CD8-positive, alpha-beta memory T cell (primary cell): Measurements from ENCODE around the gene DNMBP. TPM values are rescaled to one million over a fixed set of nuclear protein-coding genes. Genes with fewer than 3 reads are reported as not detected.
A peak's percentile ranks its signal among the peaks of the same experiment; 100 is the strongest.

Experiments used
- CTCF ChIA-PET: fragments of 350-600 bp; sonication (Branson Sonifier 250); formaldehyde crosslinking; loops from one replicate; lab custom pipeline; 2021; ENCODE audit warnings: antibody characterized with exemption; lab: Charles Lee
- POLR2A ChIA-PET: fragments of 350-600 bp; sonication (Branson Sonifier 250); formaldehyde crosslinking; loops from one replicate; lab custom pipeline; 2021; ENCODE audit warnings: antibody characterized with exemption; lab: Charles Lee
- DNase-seq, 5 donors: peaks; one replicate each; pipeline versions ENCODE4 v3.0.0 to v3.0.0-alpha.2; 2020 to 2022; ENCODE audit warnings: mixed read lengths in 1 of 5
- H3K27ac ChIP-seq: one replicate; pipeline ENCODE4 v1.7.0; 2013; ENCODE audit warnings: low read depth, mild to moderate bottlenecking, low read length, moderate library complexity
- H3K27me3 ChIP-seq: 2 replicates; pipeline ENCODE4 v1.7.0; 2013; ENCODE audit warnings: low read length, mild to moderate bottlenecking; ENCODE audit not compliant: insufficient read depth, poor library complexity, severe bottlenecking
- H3K36me3 ChIP-seq: 2 replicates; pipeline ENCODE4 v1.7.0; 2013; ENCODE audit warnings: mild to moderate bottlenecking, low read length, moderate library complexity; ENCODE audit not compliant: insufficient read depth
- H3K4me1 ChIP-seq: 2 replicates; pipeline ENCODE4 v1.7.0; 2013; ENCODE audit warnings: mild to moderate bottlenecking, low read length, moderate library complexity; ENCODE audit not compliant: insufficient read depth
- H3K4me3 ChIP-seq: 2 replicates; pipeline ENCODE4 v1.7.0; 2013; ENCODE audit warnings: mild to moderate bottlenecking, low read length
- H3K9me3 ChIP-seq: 2 replicates; pipeline ENCODE4 v1.7.0; 2013; ENCODE audit warnings: mild to moderate bottlenecking, low read length
- H3K27ac Mint-ChIP-seq, 8 donors: one replicate each; pipeline ENCODE4 v1.8.0; 2020 to 2021; ENCODE audit warnings: mixed read lengths in 8 of 8, mild to moderate bottlenecking in 6 of 8, inconsistent platforms in 3 of 8, moderate library complexity in 3 of 8
- H3K27me3 Mint-ChIP-seq, 2 donors: one replicate each; pipeline ENCODE4 v1.8.0; 2020 to 2021; ENCODE audit warnings: mixed read lengths in 2 of 2, mild to moderate bottlenecking in 1 of 2, moderate library complexity in 1 of 2
- H3K36me3 Mint-ChIP-seq, 3 donors: one replicate each; pipeline ENCODE4 v1.8.0; 2020 to 2021; ENCODE audit warnings: mixed read lengths in 3 of 3, inconsistent platforms in 1 of 3, mild to moderate bottlenecking in 1 of 3
- H3K4me1 Mint-ChIP-seq, 3 donors: one replicate each; pipeline ENCODE4 v1.8.0; 2020 to 2021; ENCODE audit warnings: mixed read lengths in 3 of 3, inconsistent platforms in 1 of 3, mild to moderate bottlenecking in 1 of 3
- H3K4me3 Mint-ChIP-seq, 7 donors: one replicate each; pipeline ENCODE4 v1.8.0; 2020 to 2021; ENCODE audit warnings: mixed read lengths in 7 of 7, mild to moderate bottlenecking in 6 of 7, moderate library complexity in 4 of 7, inconsistent platforms in 2 of 7
- H3K9me3 Mint-ChIP-seq, 5 donors: one replicate each; pipeline ENCODE4 v1.8.0; 2020 to 2022; ENCODE audit warnings: mixed read lengths in 5 of 5, mild to moderate bottlenecking in 3 of 5, moderate library complexity in 2 of 5, inconsistent platforms in 1 of 5
- polyA plus RNA-seq: library from polyadenylated mRNA; unstranded; fragments of 300-500 nt; fragmentation: Illumina TruSeq; gene quantifications from one replicate; pipeline ENCODE4 v1.2.3, GENCODE V29; 2021
- total RNA-seq, 2 experiments: library from RNA; stranded (reverse); gene quantifications; one replicate each; pipeline ENCODE4 v1.2.3, GENCODE V29; 2021

Gene DNMBP
- total and polyA plus RNA-seq, 3 experiments from 2014 or later = 1.5 to 2.3 (median 2.0) TPM

DNA sequence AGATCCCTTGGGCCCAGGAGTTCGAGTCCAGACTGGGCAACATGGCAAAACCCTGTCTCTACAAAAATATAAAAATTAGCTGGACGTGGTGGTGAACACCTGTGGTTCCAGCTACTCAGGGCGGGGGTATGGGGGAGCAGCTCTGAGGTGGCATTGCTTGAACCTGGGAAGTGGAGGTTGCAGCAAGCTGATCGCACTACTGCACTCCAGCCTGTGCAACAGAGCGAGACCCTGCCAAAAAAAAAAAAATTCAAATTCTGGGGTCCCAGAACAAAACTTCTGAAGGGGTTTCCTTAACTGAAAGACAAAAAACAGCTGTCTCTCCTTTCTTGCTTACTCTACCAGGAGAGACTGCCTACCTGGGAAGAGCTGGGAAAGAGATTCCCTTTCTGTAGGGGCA is 27.0 kb downstream of the DNMBP start:
- Mint-ChIP-seq H3K36me3 (peaks cover 0 to 2% (median 0%) of the 10 kb centered on the region in 3 donors), H3K4me1 (peaks cover 3 to 11% (median 4%) of the 10 kb centered on the region in 3 donors), H3K9me3 (no peaks in the 10 kb centered on the region), H3K27ac (peak overlapping the region in 1 of 8 donors; percentile 60), H3K27me3 (no peaks in the 10 kb centered on the region), H3K4me3 (no peak overlapping the region)
- POLR2A ChIA-PET = no interaction called here
- no peaks in the 10 kb centered on the region for H3K4me1 ChIP-seq
- no peak overlapping the region for H3K27ac ChIP-seq
- no peaks in the 10 kb centered on the region for H3K9me3 ChIP-seq
- H3K36me3 ChIP-seq = no peaks in the 10 kb centered on the region
- CTCF ChIA-PET = interaction anchor here (1.2 kb wide), 2 partner anchors 10 to 137 kb away, joined by 3 to 4 read pairs; no protein-coding TSS in a partner anchor
- DNase-seq = no peak
- H3K4me3 ChIP-seq = no peak overlapping the region
- H3K27me3 ChIP-seq = no peaks in the 10 kb centered on the region

DNA sequence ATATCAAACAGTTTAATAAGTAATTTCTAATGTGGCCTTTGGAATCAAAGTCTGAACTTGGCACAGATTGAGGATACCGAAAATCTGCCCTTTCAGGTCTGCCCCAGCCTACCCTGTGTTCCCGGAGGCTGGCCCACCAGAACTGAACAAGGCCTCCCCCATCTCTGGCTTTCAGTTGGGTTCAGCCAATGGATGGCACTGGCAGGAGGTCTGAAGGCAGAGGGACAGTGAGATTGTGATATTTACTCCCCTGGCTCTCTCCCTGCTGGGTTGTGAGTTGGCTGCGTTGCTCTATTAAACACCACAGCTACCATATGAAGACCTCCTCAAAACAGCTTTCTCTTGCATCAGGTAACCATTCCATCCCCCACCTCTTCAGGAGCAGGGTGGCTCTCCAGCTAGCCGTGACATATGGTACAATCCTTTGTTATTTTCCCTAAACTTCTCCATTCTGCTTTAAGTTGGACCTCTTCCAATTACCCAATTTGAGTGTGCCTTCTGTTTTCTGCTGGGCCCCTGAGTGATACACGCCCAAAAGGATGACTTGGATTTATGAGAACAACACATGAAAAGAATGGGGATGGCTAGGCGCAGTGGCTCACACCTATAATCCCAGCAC is 28.1 kb downstream of the DNMBP start:
- Mint-ChIP-seq H3K9me3 (no peaks in the 10 kb centered on the region), H3K36me3 (peaks cover 0 to 2% (median 0%) of the 10 kb centered on the region in 3 donors), H3K27ac (peak overlapping the region in 1 of 8 donors; percentile 46), H3K4me3 (no peak overlapping the region), H3K27me3 (no peaks in the 10 kb centered on the region), H3K4me1 (peaks cover 3 to 11% (median 4%) of the 10 kb centered on the region in 3 donors)
- Histone ChIP-seq H3K27ac (no peak overlapping the region), H3K9me3 (no peaks in the 10 kb centered on the region), H3K27me3 (no peaks in the 10 kb centered on the region), H3K4me1 (no peaks in the 10 kb centered on the region), H3K36me3 (no peaks in the 10 kb centered on the region), H3K4me3 (no peak overlapping the region)
- DNase-seq = no peak
- ChIA-PET CTCF (interaction anchor here (1.2 to 2.9 kb wide), 2 partner anchors 28 to 136 kb away, joined by 3 to 9 read pairs; partner anchors contain the start of gene DNMBP), POLR2A (no interaction called here)

DNA sequence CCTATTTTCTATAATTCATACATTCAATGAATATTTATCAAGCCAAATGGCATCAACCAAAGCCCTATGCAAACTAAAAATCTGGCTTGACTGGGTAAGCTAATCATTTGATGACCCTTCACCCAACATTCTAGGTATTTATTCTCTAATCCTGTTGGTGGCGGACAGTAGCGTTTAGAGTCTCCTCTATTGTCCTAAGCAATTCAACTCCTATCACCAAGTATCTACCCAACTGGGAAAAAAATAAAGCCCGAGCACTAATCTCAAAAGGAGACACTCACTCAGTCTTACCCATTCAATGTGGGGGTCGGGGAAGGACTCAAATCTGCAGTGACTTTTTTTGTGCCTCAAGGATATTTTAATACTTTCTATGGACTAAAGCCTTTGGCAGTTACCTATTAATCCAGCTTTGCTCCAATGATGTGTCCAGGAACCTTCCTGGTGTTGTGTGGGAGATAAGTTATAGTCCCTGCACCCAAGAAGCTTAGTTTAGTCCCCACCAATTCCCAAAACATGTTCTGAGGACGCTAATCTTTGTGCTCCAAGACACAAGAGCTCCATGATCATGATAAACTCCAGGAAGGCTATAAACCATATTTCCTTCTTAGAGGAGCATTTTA is 30.6 kb downstream of the DNMBP start:
- no peaks in the 10 kb centered on the region for H3K27me3 Mint-ChIP-seq
- no peaks in the 10 kb centered on the region for H3K9me3 Mint-ChIP-seq
- Histone ChIP-seq H3K4me3 (no peak overlapping the region), H3K27me3 (no peaks in the 10 kb centered on the region), H3K9me3 (no peaks in the 10 kb centered on the region), H3K27ac (no peak overlapping the region), H3K4me1 (no peaks in the 10 kb centered on the region), H3K36me3 (no peaks in the 10 kb centered on the region)
- ChIA-PET POLR2A (no interaction called here), CTCF (interaction anchor here (2.9 kb wide), 1 partner anchor 31 kb away, joined by 9 read pairs; the partner anchor contains the start of gene DNMBP)
- H3K36me3 Mint-ChIP-seq = peaks cover 0 to 2% (median 0%) of the 10 kb centered on the region in 3 donors
- H3K27ac Mint-ChIP-seq = peak overlapping the region in 1 of 8 donors; percentile 11
- no peak for DNase-seq
- H3K4me3 Mint-ChIP-seq = no peak overlapping the region
- peaks cover under 1 to 5% (median under 1%) of the 10 kb centered on the region in 3 donors for H3K4me1 Mint-ChIP-seq

DNA sequence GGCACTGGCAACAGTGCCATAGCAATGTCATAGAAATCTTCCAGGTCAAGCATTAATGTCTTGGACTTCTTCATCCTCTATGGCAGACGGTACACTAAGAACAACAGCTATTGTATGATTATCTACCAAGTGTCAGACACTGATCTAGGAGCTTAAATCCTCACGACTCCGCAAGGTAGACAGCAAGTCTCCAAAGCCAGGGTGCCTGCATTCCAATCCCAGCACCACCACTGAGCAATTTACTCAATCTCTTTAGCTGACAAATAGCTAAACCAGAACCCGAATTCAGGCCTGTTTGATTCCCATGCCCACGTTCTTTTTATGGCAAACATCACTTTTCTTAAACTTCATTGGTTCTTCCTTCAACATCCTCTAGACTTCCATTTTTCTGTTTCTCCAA is 31.8 kb downstream of the DNMBP start:
- DNase-seq = no peak
- Histone ChIP-seq H3K36me3 (no peaks in the 10 kb centered on the region), H3K9me3 (no peaks in the 10 kb centered on the region), H3K4me3 (no peak overlapping the region), H3K27me3 (no peaks in the 10 kb centered on the region), H3K4me1 (no peaks in the 10 kb centered on the region), H3K27ac (no peak overlapping the region)
- H3K4me3 Mint-ChIP-seq = no peak overlapping the region
- no peaks in the 10 kb centered on the region for H3K9me3 Mint-ChIP-seq
- peaks cover 0 to 3% (median 0%) of the 10 kb centered on the region in 3 donors for H3K4me1 Mint-ChIP-seq
- no peak overlapping the region for H3K27ac Mint-ChIP-seq
- no peaks in the 10 kb centered on the region for H3K27me3 Mint-ChIP-seq
- H3K36me3 Mint-ChIP-seq = peaks cover 0 to 3% (median 0%) of the 10 kb centered on the region in 3 donors
- ChIA-PET POLR2A (no interaction called here), CTCF (interaction anchor here (1.3 kb wide), 1 partner anchor 32 kb away, joined by 5 read pairs; the partner anchor contains the start of gene DNMBP)

DNA sequence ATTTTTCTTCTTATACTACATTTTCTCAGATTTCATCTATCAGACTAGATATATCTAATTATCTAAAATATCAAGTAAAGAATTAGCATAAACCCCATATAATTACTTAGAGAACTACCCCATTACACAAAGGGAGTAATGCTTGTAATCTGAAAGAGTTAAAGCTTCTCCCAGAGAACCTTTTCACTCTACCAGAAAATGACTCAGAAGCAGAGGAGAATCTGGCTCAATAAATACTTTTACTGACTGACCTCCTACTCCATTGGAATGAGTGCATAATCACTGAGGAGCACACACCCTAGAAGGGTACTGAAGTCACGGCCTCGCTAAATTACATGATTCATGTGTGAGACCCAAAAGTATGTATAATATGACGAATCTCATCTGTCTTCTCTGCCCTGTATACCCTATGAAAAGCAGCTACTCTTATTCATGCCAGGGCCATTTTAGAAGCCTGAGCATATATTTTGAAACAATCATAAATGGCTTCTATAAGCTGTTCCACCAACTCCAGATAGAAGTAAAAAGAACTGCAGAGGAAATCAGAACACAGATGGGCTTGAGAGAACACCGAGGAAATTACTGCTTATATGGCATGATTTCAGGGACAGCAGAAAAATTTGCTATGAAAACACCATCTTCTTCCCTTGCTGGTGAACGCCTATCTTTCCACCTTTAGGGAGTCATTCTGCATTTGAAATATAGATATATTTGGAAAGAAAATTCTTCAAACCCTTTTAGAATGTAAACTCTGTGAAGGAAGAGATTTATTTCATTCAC is 32.7 kb downstream of the DNMBP start:
- ChIA-PET POLR2A (no interaction called here), CTCF (interaction anchor here (1.3 kb wide), 1 partner anchor 33 kb away, joined by 5 read pairs; the partner anchor contains the start of gene DNMBP)
- DNase-seq = no peak
- peaks cover 0 to 3% (median 0%) of the 10 kb centered on the region in 3 donors for H3K4me1 Mint-ChIP-seq
- H3K27ac Mint-ChIP-seq = peak overlapping the region in 1 of 8 donors; percentile 47
- no peak overlapping the region for H3K4me3 Mint-ChIP-seq
- H3K9me3 Mint-ChIP-seq = no peaks in the 10 kb centered on the region
- Histone ChIP-seq H3K4me1 (no peaks in the 10 kb centered on the region), H3K36me3 (no peaks in the 10 kb centered on the region), H3K27me3 (no peaks in the 10 kb centered on the region), H3K9me3 (no peaks in the 10 kb centered on the region), H3K27ac (no peak overlapping the region), H3K4me3 (no peak overlapping the region)
- H3K36me3 Mint-ChIP-seq = peaks cover 0 to 3% (median 0%) of the 10 kb centered on the region in 3 donors
- H3K27me3 Mint-ChIP-seq = no peaks in the 10 kb centered on the region

DNA sequence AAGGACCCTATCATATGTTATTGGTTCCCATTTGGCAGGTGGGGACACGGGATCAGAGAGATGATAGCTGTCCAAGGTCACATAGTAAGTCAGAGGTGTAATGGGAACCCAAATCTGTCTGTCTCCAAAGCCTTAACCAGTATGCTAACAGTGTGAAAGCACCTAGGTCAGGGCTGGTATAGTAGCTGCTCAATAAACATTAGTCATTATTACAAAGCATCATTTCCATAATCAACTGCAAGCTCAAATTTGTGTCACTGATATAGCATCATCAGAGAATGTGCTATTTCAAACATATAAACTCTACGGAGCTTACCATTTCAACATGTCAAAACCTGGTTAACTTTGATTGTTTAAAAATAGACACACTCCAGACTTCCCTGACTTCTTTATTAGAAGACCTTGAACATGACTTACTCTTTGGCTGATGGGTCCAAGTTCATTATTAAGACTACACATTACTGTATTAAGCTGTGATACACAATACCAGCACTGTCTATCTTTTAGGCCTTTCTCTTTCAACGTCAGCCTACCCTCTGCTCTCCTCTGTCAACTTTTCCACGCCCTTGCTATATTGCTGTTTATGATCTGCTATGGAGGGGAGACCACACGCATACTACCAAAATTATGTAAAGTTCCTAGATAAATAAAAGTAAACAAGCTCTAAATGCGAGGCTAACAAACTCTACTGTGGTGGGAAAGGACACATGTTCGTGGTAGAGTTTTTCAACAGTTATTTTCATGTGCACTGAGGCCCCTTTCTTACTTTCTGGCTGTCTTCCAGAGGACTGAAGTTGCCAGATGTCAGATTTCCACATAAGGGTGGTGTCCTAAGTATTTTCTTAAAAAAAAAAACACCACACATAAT is 33.6 kb downstream of the DNMBP start:
- H3K36me3 ChIP-seq = no peaks in the 10 kb centered on the region
- no peak overlapping the region for H3K27ac ChIP-seq
- ChIA-PET CTCF (interaction anchor here (1.0 kb wide), 1 partner anchor 33 kb away, joined by 3 read pairs; the partner anchor contains the start of gene DNMBP), POLR2A (no interaction called here)
- Mint-ChIP-seq H3K9me3 (no peaks in the 10 kb centered on the region), H3K4me1 (peaks cover 0 to 3% (median 0%) of the 10 kb centered on the region in 3 donors), H3K4me3 (no peak overlapping the region), H3K27me3 (no peaks in the 10 kb centered on the region), H3K36me3 (peaks cover 0 to 5% (median 3%) of the 10 kb centered on the region in 3 donors), H3K27ac (no peak overlapping the region)
- H3K9me3 ChIP-seq = no peaks in the 10 kb centered on the region
- no peak overlapping the region for H3K4me3 ChIP-seq
- H3K4me1 ChIP-seq = no peaks in the 10 kb centered on the region
- H3K27me3 ChIP-seq = no peaks in the 10 kb centered on the region
- no peak for DNase-seq

DNA sequence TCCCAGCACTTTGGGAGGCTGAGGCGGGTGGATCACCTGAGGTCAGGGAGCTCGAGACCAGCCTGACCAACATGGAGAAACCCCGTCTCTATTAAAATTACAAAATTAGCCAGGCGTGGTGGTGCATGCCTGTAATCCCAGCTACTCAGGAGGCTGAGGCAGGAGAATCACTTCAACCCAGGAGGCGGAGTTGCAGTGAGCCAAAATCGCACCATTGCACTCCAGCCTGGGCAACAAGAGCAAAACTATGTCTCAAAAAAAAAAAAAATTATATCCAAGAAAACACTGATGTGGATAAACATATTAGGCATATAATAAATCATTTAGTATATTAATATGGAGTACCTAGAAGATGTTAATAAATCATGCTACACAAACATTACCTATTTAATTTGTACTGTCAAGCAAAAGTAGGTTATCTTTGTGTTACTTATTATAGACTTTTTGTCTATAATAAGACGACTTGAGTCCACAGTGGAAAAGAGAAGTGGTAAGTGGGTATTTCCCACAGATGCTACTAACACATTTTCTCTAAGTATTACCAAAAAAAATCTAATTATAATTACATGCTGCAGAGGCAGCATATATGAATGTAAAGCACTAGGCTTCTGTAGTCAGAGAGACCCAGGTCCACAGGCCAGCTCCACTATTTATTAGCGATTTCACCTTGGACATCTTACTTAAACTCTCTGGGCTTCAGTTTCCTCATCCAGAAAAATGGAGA is 34.5 kb downstream of the DNMBP start:
- no peaks in the 10 kb centered on the region for H3K4me1 ChIP-seq
- no peaks in the 10 kb centered on the region for H3K27me3 ChIP-seq
- H3K36me3 Mint-ChIP-seq = peaks cover 3 to 9% (median 4%) of the 10 kb centered on the region in 3 donors
- no peak overlapping the region for H3K27ac Mint-ChIP-seq
- no peaks in the 10 kb centered on the region for H3K4me1 Mint-ChIP-seq
- POLR2A ChIA-PET = no interaction called here
- H3K27ac ChIP-seq = no peak overlapping the region
- CTCF ChIA-PET = interaction anchor here (1.0 kb wide), 1 partner anchor 34 kb away, joined by 4 read pairs; the partner anchor contains the start of gene DNMBP
- no peaks in the 10 kb centered on the region for H3K9me3 ChIP-seq
- no peaks in the 10 kb centered on the region for H3K9me3 Mint-ChIP-seq
- no peak overlapping the region for H3K4me3 ChIP-seq
- no peaks in the 10 kb centered on the region for H3K36me3 ChIP-seq
- H3K27me3 Mint-ChIP-seq = no peaks in the 10 kb centered on the region
- no peak for DNase-seq
- no peak overlapping the region for H3K4me3 Mint-ChIP-seq
